ENCODE data around the gene ZER1.
"Not testable (repeated sequence)": the region's sequence is repeated elsewhere in the genome, so short reads cannot be mapped to it uniquely, and the experiment has no call there.

Gene ZER1

DNA sequence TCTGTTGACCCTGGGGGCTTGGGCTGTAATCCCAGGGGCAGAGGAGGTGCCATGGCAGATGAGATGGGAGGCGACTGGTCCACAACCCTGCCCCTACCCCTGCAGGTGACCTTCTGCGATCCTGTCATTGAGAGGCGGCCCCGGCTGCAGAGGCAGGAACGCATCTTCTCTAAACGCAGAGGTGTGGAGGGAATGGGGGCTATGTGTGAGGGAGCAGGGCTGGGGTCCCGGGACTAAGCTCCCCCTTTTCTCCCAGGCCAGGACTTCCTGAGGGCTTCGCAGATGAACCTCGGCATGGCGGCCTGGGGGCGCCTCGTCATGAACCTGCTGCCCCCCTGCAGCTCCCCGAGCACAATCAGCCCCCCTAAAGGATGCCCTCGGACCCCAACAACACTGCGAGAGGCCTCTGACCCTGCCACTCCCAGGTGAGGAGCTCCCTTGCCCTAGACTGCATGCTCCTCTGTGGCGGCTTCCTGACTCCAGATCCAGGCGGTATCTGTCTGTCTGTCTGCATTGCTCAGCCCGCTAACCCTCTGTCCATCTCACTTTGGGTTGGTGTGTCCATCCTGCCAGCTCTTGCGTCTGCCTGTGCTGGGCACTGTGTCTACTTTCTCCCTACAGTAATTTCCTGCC lies 57.7 kb downstream of the ZER1 start:
- no peak for DNase-seq

DNA sequence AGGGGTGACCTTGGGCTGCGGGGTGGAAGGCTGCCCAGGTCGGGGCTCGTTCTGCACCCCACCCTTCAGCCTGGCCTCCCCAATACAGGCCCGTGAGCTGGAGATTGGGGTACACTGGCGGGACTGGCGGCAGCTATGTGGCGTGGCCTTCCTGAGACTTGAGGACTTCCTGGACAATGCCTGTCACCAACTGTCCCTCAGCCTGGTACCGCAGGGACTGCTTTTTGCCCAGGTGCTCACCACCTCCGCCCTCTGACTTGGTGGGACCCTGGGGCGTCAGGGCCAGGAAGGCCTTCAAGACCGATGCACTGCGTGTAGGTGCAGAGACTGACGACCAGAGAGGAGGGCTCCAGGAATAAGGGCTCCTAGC lies 58.3 kb downstream of the ZER1 start:
- no peak for DNase-seq

- DNase-seq: no peak
Measured at GRCh38 chr9:128712451-128713410, 59.0 kb downstream of the ZER1 start.

DNA sequence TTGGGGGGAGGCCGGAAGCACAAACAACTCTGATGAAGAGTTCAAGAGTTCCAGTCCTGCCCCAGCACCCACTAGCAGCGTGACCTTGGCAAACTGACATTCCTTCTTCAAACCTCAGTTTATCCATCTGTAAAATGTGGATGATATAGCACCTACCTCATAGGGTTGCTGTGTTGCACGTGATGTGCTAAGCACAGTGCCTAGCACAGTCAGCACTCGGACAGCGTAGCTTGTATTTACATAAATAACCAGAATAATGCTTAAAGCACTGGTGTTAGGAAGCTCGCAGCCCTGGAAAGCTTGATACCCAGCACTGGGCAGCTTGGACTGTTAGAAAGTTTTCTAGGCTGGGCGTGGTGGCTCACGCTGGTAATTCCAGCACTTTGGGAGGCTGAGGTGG lies 64.3 kb downstream of the ZER1 start:
- DNase-seq: no peak

GRCh38 chr9:128706671-128707381 lies 64.9 kb downstream of the ZER1 start:
- DNase-seq: no peak

DNA sequence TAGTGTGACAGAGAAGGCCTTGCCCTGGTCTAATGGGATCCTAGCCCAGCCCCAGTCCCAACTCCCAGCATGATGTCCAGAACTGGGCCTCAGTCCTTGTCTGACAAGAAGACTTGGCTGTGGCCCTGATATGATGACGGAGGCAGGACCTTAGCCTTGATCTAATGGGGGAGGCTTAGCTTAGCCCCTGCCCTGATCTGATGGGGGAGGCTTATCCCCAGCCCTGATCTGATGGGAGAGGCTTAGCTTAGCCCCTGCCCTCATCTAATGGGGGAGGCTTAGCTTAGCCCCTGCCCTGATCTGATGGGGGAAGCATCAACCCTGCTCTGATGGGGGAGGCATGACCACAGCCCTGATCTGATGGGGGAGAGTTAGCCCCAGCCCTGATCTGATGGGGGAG lies 65.7 kb downstream of the ZER1 start:
- no peak for DNase-seq

GRCh38 chr9:128705051-128705965 lies 66.4 kb downstream of the ZER1 start:
- DNase-seq: no peak

- DNase-seq: no peak
Measured at GRCh38 chr9:128704356-128704670, 67.4 kb downstream of the ZER1 start.

- no peak for DNase-seq
Measured at GRCh38 chr9:128703616-128704355, 67.9 kb downstream of the ZER1 start.

- no peak for DNase-seq
Measured at GRCh38 chr9:128702949-128703615, 68.6 kb downstream of the ZER1 start.

DNA sequence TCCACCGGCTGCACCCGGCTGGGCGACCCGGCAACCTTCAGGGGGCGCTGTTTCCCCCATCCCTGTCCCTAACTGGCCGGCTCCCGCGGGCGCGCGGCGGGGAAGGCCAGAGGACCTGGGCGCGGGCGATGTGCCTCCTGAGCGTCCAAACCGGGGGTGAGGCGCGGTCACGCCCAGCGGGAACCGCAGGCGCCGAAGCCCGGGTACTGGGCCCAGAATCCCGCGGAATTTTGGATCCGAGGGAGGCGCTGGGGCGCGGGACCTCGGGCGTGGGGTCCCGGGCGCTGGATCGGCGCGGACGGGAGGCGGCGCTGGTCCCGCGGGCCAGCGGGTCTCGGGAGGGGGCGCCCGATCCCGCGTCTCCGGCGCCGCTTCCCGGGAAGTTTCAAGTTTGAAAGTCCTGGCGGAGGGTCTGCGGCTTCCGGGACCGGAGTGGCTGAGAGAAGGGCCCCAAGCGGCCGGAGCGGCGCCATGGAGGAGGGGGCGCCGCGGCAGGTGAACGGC lies 69.2 kb downstream of the ZER1 start, which contains the start of gene PKN3:
PKN3 (plus strand) TSS at position 59 of the 504 bp plus-strand sequence; CDS start at position 472, 413 bp downstream.
- no peak for DNase-seq

DNA sequence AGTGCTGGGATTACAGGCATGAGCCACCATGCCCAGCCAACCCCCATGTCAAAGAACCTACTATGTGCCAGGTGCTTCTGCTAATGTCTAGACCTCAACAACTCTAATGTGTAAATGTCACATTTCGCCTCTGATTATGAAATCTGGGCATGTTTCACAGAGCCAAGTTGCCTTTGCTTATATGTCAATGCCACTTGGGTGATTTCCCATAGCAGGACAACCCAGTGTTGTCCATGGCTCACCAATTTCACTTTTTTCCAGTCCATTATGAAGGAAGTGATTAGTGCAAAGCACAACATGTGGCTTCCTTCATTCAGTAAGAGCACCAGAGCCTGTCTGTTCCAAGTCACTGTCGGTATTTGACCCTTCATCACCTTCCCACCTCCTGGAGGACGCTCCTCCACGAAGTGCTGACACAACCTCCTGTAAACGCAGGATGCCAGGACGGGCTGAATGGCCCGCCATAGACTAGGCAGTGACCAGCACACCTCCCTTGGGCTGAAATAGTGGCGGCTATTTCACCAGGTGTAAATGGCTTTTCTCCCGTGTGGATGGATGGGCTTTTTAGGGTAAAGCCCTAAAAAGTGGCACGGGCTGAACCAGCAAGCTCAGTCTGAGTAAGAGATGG lies 70.4 kb downstream of the ZER1 start:
- no peak for DNase-seq

GRCh38 chr9:128699096-128699795 lies 72.5 kb downstream of the ZER1 start:
- not testable (repeated sequence) for DNase-seq

- DNase-seq: no peak
Measured at GRCh38 chr9:128696923-128697707, 74.6 kb downstream of the ZER1 start.

GRCh38 chr9:128694344-128694743 lies 77.4 kb downstream of the ZER1 start:
- DNase-seq: no peak

GRCh38 chr9:128693738-128694137 lies 78.0 kb downstream of the ZER1 start:
- not testable (repeated sequence) for DNase-seq

DNA sequence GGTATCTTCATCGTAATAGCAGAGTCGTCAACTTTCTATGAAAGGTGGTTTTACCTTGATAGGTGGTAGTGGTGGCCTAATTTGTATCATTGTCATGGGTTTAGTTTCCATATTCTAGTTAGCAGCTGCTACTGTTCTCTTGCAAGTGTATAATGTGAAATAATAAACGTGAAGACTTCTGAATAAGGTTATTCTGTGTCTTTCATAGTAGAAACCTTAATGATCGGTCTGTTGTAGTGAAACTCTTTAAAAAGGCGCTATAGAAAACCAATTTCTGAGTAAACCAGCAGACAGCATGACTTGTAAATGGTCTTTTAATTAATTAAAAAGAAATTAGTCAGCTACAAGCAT lies 81.1 kb downstream of the ZER1 start:
- no peak for DNase-seq

- no peak for DNase-seq
Measured at GRCh38 chr9:128689820-128690683, 81.7 kb downstream of the ZER1 start.

Data from NCI-H187 treated with DMSO at 0.1 percent for 48 hours (cell line).